Inferior parietal cortex (tissue), 1 donor: ENCODE measurements around the gene TREH.
"Not testable (repeated sequence)": the region's sequence is repeated elsewhere in the genome, so short reads cannot be mapped to it uniquely, and the experiment has no call there.

Source experiments
- DNase-seq: peaks from one replicate; pipeline ENCODE4 v3.0.0-alpha.2; 2016; ENCODE audit errors: extremely low spot score

Gene TREH

GRCh38 chr11:118612378-118612777 is 67.1 kb downstream of the TREH start:
- DNase-seq = no peak

DNA sequence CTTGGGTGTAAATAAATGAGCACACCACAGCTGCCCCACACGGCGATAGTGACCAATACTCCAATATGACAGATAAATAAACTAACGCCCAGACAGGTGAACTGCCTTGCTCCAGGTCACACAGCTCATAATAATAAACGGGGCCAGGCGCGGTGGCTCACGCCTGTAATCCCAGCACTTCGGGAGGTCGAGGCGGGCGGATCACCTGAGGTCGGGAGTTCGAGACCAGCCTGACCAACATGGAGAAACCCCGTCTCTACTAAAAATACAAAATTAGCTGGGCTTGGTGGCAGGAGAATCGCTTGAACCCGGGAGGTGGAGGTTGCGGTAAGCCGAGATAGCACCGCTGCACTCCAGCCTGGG is 68.0 kb downstream of the TREH start:
- not testable (repeated sequence) for DNase-seq

GRCh38 chr11:118610773-118611432 is 68.5 kb downstream of the TREH start:
- DNase-seq = peak; percentile 67

DNA sequence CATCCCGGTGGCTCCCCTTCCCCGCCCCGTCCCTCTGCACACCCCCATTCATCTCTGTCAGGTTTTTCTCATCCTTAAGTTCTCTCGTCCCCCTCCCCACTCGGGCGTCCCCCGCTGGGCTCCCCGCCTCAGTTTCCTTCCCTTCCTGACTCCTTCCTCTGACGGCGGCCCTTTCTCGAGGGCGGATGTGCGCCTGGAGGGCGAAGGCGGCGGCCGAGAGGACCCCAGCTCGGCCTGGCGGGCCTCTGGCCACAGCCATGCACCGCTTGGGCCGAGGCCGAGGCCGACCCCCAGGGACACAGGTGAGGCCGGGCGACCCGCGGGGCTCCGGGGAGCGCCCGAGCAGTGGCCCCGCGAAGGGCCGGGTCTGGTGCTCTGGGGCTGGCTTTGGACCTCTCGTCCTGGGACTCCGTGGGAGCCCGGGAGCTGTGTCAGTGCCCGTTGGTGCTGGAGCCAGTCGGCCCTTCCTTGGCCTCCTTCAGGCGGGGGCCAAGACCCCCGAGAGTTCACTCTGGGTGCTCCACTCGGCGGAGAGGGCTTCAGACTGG is 69.2 kb downstream of the TREH start:
- no peak for DNase-seq

- peak; percentile 51 for DNase-seq
These were observed 69.8 kb downstream of the TREH start for GRCh38 chr11:118609380-118610224.

- peak; percentile 36 for DNase-seq
These were observed 70.9 kb downstream of the TREH start for GRCh38 chr11:118608360-118609227.

DNA sequence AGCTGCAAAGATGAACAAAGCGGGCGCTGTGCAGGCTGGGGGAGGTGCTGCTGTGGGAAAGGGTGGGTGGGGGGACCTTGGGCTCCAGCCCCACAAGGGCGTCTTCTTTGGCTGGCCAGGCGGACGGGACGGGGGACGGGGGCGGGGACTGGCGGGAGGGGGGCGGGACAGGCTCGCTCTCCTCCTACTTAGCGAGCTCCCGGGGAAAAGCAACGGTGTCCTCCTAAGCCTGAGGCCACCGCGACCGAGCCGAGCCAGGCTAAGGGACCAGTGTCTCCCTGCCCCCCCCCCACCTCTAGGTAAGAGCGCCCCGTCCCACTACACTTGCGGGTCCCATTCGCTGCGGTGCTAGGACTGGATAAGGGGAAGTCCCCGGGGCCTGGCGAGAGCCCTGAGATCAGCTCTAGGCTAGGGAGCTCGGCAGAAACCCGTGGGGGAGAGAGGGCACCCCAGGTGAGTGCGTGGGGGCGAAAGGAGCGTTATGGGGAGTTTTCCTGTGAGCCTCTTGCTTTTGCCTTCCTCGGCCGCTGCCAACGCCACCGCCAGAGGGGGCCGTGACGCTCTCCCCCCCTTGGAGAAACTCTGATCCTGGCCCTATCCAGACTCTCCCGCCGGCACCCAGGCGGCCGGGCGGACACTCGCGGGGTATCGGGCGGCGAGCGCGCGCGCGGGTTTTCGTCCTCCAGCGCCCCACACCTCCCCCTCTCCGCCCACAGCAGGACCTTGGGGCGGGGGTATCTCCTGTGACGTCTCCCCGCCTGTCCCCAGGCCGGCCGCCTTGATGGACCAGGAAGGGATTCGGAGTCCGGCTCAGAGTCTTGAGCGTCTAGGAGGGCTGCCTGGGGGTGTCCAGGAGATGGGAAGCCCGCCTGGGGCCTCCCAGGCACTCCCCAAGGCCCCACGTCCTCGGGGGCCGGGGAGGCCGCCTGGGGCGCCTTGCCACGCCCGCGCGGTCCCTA is 71.8 kb downstream of the TREH start, which contains the start of gene PHLDB1:
TSS of gene PHLDB1 (plus strand) at position 215 of the 959 bp plus-strand sequence. CDS start 6,222 bp downstream, outside the sequence.
- DNase-seq = peak; percentile 44
